HepG2 (cell line): ENCODE measurements around the gene CD109. TPM values are rescaled to one million over a fixed set of nuclear protein-coding genes. Genes with fewer than 3 reads are reported as not detected.
A peak's percentile ranks its signal among the peaks of the same experiment; 100 is the strongest.

Experiments
- ATAC-seq: fragments of 200-7000 bp; cut with Tn5 transposase; 3 replicates; pipeline ENCODE4 v1.9.1; 2020; ENCODE audit warnings: mild to moderate bottlenecking, moderate library complexity
- Bru-seq: library from RNA; stranded (reverse); fragments of 400-500 nt; gene quantifications from one replicate; lab custom pipeline; 2021; lab: Mats Ljungman, UMichigan
- BruChase-seq, 2 experiments: library from RNA; stranded (reverse); fragments of 400-500 nt; gene quantifications; one replicate each; lab custom pipeline; 2021; lab: Mats Ljungman, UMichigan
- BruUV-seq: library from RNA; stranded (reverse); fragments of 400-500 nt; replicated peaks from 2 replicates; lab custom pipeline; 2021; lab: Mats Ljungman, UMichigan
- CTCF ChIA-PET: fragments of 300-600 bp; formaldehyde crosslinking; extraction: SDS; loops from one replicate; lab custom pipeline; 2021; ENCODE audit warnings: low total read pairs, inconsistent platforms, low intra/inter-chr PET ratio; lab: Yijun Ruan, JAX
- POLR2A ChIA-PET: fragments of 350-600 bp; sonication (Branson Sonifier 250); formaldehyde crosslinking; loops from one replicate; lab custom pipeline; 2020; ENCODE audit warnings: antibody characterized with exemption, inconsistent platforms; lab: Yijun Ruan, JAX
- DNase-seq: peaks from one replicate; pipeline ENCODE4 v3.0.0-alpha.2; 2015; ENCODE audit warnings: low spot score
- FAIRE-seq: peaks from 3 replicates; lab custom pipeline; 2011; peaks lifted over from hg19 to GRCh38; lab: Jason Lieb, UNC
- H2AFZ ChIP-seq: one replicate; pipeline ENCODE4 v1.6.1; 2011; ENCODE audit warnings: low read length, inconsistent platforms
- H3K27ac ChIP-seq: fragments of 300-600 bp; 3 replicates; pipeline ENCODE4 v1.8.0; 2011; ENCODE audit warnings: mixed run types, mild to moderate bottlenecking, mixed read lengths, low read length, inconsistent platforms; ENCODE audit not compliant: insufficient read depth; ENCODE audit errors: extremely low read length
- H3K27me3 ChIP-seq, 2 experiments: fragments of 200-600 bp in 1 of 2; 2 replicates in 1 of 2; 3 replicates in 1 of 2; pipeline versions ENCODE4 v1.6.0 to v1.8.0; 2011; ENCODE audit warnings: low read length in 2 of 2, mild to moderate bottlenecking in 2 of 2, moderate library complexity in 2 of 2, inconsistent platforms in 1 of 2; ENCODE audit not compliant: insufficient read depth in 2 of 2, control insufficient read depth in 1 of 2
- H3K36me3 ChIP-seq, 2 experiments: fragments of 200-600 bp in 1 of 2; replicated peaks in 1 of 2; 2 replicates in 1 of 2; 3 replicates in 1 of 2; pipeline versions ENCODE4 v1.5.1 to v1.8.0; 2011; ENCODE audit warnings: low read length in 2 of 2, inconsistent platforms in 1 of 2; ENCODE audit not compliant: insufficient read depth in 2 of 2, control insufficient read depth in 1 of 2
- H3K4me1 ChIP-seq: 2 replicates; pipeline ENCODE4 v1.5.1; 2012; ENCODE audit warnings: low read length, inconsistent platforms; ENCODE audit not compliant: insufficient read depth
- H3K4me2 ChIP-seq: 2 replicates; pipeline ENCODE4 v1.6.0; 2011; ENCODE audit warnings: low read depth, low read length, inconsistent platforms
- H3K4me3 ChIP-seq, 3 experiments: fragments of 200-600 bp in 1 of 3; sonication (generic), shearing (Covaris generic) in 1 of 3; replicated peaks in 1 of 3; 2 replicates each; pipeline ENCODE4 v1.5.1; 2011 to 2016; ENCODE audit warnings: low read length in 3 of 3, inconsistent platforms in 2 of 3, low read depth in 2 of 3, mild to moderate bottlenecking in 2 of 3, control low read depth in 1 of 3, mixed read lengths in 1 of 3; ENCODE audit not compliant: insufficient read depth in 1 of 3
- H3K79me2 ChIP-seq: one replicate; pipeline ENCODE4 v1.6.1; 2011; ENCODE audit warnings: low read length, inconsistent platforms; ENCODE audit not compliant: insufficient read depth
- H3K9ac ChIP-seq: 2 replicates; pipeline ENCODE4 v1.6.0; 2011; ENCODE audit warnings: mild to moderate bottlenecking, low read depth, low read length, inconsistent platforms; ENCODE audit not compliant: insufficient read depth
- H3K9me3 ChIP-seq: 2 replicates; pipeline ENCODE4 v1.5.1; 2012; ENCODE audit warnings: mild to moderate bottlenecking, low read length
- H4K20me1 ChIP-seq: 2 replicates; pipeline ENCODE4 v1.6.0; 2011; ENCODE audit warnings: inconsistent platforms, mild to moderate bottlenecking, low read length, moderate library complexity; ENCODE audit not compliant: insufficient read depth
- CENPT ChIP-seq: sonication (generic); formaldehyde crosslinking; IDR thresholded peaks from 2 replicates; pipeline ENCODE4 v1.8.0; 2022; ENCODE audit warnings: low read depth, mild to moderate bottlenecking, moderate library complexity, missing genetic modification reagents
- FOXM1 ChIP-seq: sonication (generic); formaldehyde crosslinking; IDR thresholded peaks from 2 replicates; pipeline ENCODE4 v1.5.0; 2020; ENCODE audit warnings: missing genetic modification reagents
- GABPB1 ChIP-seq: IDR thresholded peaks from 2 replicates; pipeline ENCODE4 v1.6.1; 2016; ENCODE audit warnings: mild to moderate bottlenecking, missing genetic modification reagents, moderate library complexity, missing compliant biosample characterization
- HDAC2 ChIP-seq: sonication (generic); formaldehyde crosslinking; IDR thresholded peaks from 2 replicates; pipeline ENCODE4 v1.4.0; 2020; ENCODE audit warnings: missing genetic modification reagents
- HDAC6 ChIP-seq: fragments of 200-600 bp; sonication (generic); IDR thresholded peaks from 2 replicates; pipeline ENCODE4 v1.7.0; 2017; ENCODE audit warnings: mild to moderate bottlenecking, antibody characterized with exemption, low read length, low read depth
- HMG20A ChIP-seq: IDR thresholded peaks from 2 replicates; pipeline ENCODE4 v1.6.1; 2016; ENCODE audit warnings: borderline replicate concordance
- HNRNPL ChIP-seq: fragments of 200-400 bp; formaldehyde crosslinking; IDR thresholded peaks from 2 replicates; pipeline ENCODE4 v1.6.1; 2017; ENCODE audit warnings: mild to moderate bottlenecking, low read depth, low read length
- KLF11 ChIP-seq: IDR thresholded peaks from 2 replicates; pipeline ENCODE4 v1.6.1; 2016; ENCODE audit warnings: missing compliant biosample characterization
- SETDB1 ChIP-seq: sonication (generic); formaldehyde crosslinking; IDR thresholded peaks from 2 replicates; pipeline ENCODE4 v1.5.1; 2020; ENCODE audit warnings: missing genetic modification reagents, mild to moderate bottlenecking, borderline replicate concordance
- ZNF225 ChIP-seq: sonication (generic); formaldehyde crosslinking; IDR thresholded peaks from 2 replicates; pipeline ENCODE4 v1.4.0; 2020; ENCODE audit warnings: mild to moderate bottlenecking, missing genetic modification reagents
- ZNF329 ChIP-seq: sonication (generic); formaldehyde crosslinking; IDR thresholded peaks from 2 replicates; pipeline ENCODE4 v1.9.0; 2021; ENCODE audit warnings: low read depth, mild to moderate bottlenecking, missing genetic modification reagents
- ZNF543 ChIP-seq: sonication (generic); formaldehyde crosslinking; IDR thresholded peaks from 2 replicates; pipeline ENCODE4 v1.4.0; 2020; ENCODE audit warnings: mild to moderate bottlenecking, missing genetic modification reagents
- ZNF724P ChIP-seq: sonication (generic); formaldehyde crosslinking; IDR thresholded peaks from 2 replicates; pipeline ENCODE4 v1.8.0; 2022; ENCODE audit warnings: missing genetic modification reagents, borderline replicate concordance
- ZNF883 ChIP-seq: sonication (generic); formaldehyde crosslinking; IDR thresholded peaks from 2 replicates; pipeline ENCODE4 v1.5.1; 2020; ENCODE audit warnings: mild to moderate bottlenecking, missing genetic modification reagents; ENCODE audit errors: not compliant biosample characterization
- WGBS: methylation state at CpG from one replicate; pipeline ENCODE4 v1.1.6; 2017; ENCODE audit warnings: low lambda C conversion rate; 5-methylcytosine and 5-hydroxymethylcytosine counted together
- in situ Hi-C: cut with HindIII; loops from 2 replicates; pipeline ENCODE4 v1.10.0; 2017; ENCODE audit warnings: low pct_unique_long_range_greater_than_20kb; ENCODE audit not compliant: extremely low pct_ligation_motif_present
- intact Hi-C: fragments of 100-400 bp; cut with micrococcal nuclease; formaldehyde crosslinking; loops from one replicate; pipeline ENCODE4 v1.10.0; 2022; ENCODE audit not compliant: unreplicated experiment
- long read RNA-seq, 2 experiments: library from RNA in 1 of 2; library from polyadenylated mRNA in 1 of 2; stranded (forward) in 1 of 2; unstranded in 1 of 2; transcript quantifications; one replicate each; pipeline ENCODE4 v2.0.0, GENCODE V29; 2019 to 2022
- polyA minus RNA-seq, 3 experiments: library from RNA; depleted of rRNA, polyadenylated mRNA; stranded (reverse); fragments of >200 nt; gene quantifications; 2 replicates each; pipeline ENCODE4 v1.2.3, GENCODE V29; 2011; ENCODE audit warnings: low replicate concordance in 1 of 3
- polyA plus RNA-seq, 8 experiments: library from polyadenylated mRNA; depleted of rRNA in 3 of 8; stranded (reverse) in 7 of 8; unstranded in 1 of 8; fragments of >200 nt; fragmentation: Illumina TruSeq in 4 of 8; extraction: Trizol in 4 of 8; gene quantifications; 2 replicates each; pipeline versions ENCODE4 v1.2.1 to v1.2.3, GENCODE V29; 2011 to 2016; ENCODE audit warnings: low read depth in 4 of 8, missing spikeins in 1 of 8, mixed read lengths in 1 of 8; ENCODE audit not compliant: insufficient read depth in 1 of 8
- total RNA-seq, 5 experiments: library from RNA; depleted of rRNA; stranded (reverse); fragments of >200 nt; fragmentation: Illumina TruSeq; extraction: Trizol; gene quantifications; 2 replicates each; pipeline ENCODE4 v1.2.3, GENCODE V29; 2016; ENCODE audit warnings: low read depth in 1 of 5
- TF ChIP-seq, protein P1 (sequence below): sonication (generic); IDR thresholded peaks from 2 replicates; pipeline ENCODE4 v1.6.1; 2016; ENCODE audit warnings: low read depth, borderline replicate concordance
- TF ChIP-seq, protein P2 (sequence below): sonication (generic); formaldehyde crosslinking; IDR thresholded peaks from 2 replicates; pipeline ENCODE4 v1.4.0; 2020; ENCODE audit warnings: missing genetic modification reagents

The CD109 gene
- total RNA-seq (2016; rRNA removed; fragmentation: Illumina TruSeq; extraction: Trizol) (0.52 and 0.93 TPM in 2 replicates), polyA plus RNA-seq (2011; rRNA removed) (1.7 and 2.1 TPM in 2 replicates), polyA minus RNA-seq (2011; rRNA and poly(A)+ RNA removed; ENCODE audit: low replicate concordance) (1.7 and 14.6 TPM in 2 replicates), Bru-seq, nascent RNA (percentile 38 among the genes with signal in this experiment), BruChase-seq, experiment 1, labeled RNA remaining after a 6-hour chase (percentile 44 among the genes with signal in this experiment), BruChase-seq, experiment 2, labeled RNA remaining after a 2-hour chase (percentile 39 among the genes with signal in this experiment)
- 0.10 and 0.18 TPM in 2 replicates for total RNA-seq (2016; cell fraction: cytosol; rRNA removed; fragmentation: Illumina TruSeq; extraction: Trizol; ENCODE audit: low read depth)
- 0.70 and 0.82 TPM in 2 replicates for total RNA-seq (2016; cell fraction: insoluble cytoplasmic fraction; rRNA removed; fragmentation: Illumina TruSeq; extraction: Trizol)
- 0.17 and 0.25 TPM in 2 replicates for total RNA-seq (2016; cell fraction: membrane; rRNA removed; fragmentation: Illumina TruSeq; extraction: Trizol)
- 2.2 and 2.4 TPM in 2 replicates for total RNA-seq (2016; cell fraction: nucleus; rRNA removed; fragmentation: Illumina TruSeq; extraction: Trizol)
- polyA plus RNA-seq (2011; cell fraction: cytosol; rRNA removed), result 0.98 and 1.5 TPM in 2 replicates
- polyA plus RNA-seq (2011; cell fraction: nucleus; rRNA removed), result 0.93 and 1.00 TPM in 2 replicates
- polyA plus RNA-seq (2012), result 1.0 and 1.1 TPM in 2 replicates
- 0.01 and 0.02 TPM in 2 replicates for polyA plus RNA-seq (2016; cell fraction: cytosol; fragmentation: Illumina TruSeq; extraction: Trizol; ENCODE audit: low read depth)
- 0.32 and 0.53 TPM in 2 replicates for polyA plus RNA-seq (2016; cell fraction: insoluble cytoplasmic fraction; fragmentation: Illumina TruSeq; extraction: Trizol; ENCODE audit: low read depth)
- polyA plus RNA-seq (2016; cell fraction: membrane; fragmentation: Illumina TruSeq; extraction: Trizol; ENCODE audit: low read depth), result 0.07 and 0.09 TPM in 2 replicates
- 1.1 and 1.2 TPM in 2 replicates for polyA plus RNA-seq (2016; cell fraction: nucleus; fragmentation: Illumina TruSeq; extraction: Trizol; ENCODE audit: insufficient read depth, low read depth)
- polyA minus RNA-seq (2011; cell fraction: cytosol; rRNA and poly(A)+ RNA removed), result 2.8 and 4.2 TPM in 2 replicates
- polyA minus RNA-seq (2011; cell fraction: nucleus; rRNA and poly(A)+ RNA removed), result 4.1 and 4.4 TPM in 2 replicates
- long read RNA-seq, experiment 1, partial matches to known transcripts, result 0 of 1 reads
- long read RNA-seq, experiment 1, other reads (novel, unspliced or antisense), result 1 of 1 reads
- long read RNA-seq, experiment 2, partial matches to known transcripts, result 3 of 6 reads
- long read RNA-seq, experiment 2, other reads (novel, unspliced or antisense), result 3 of 6 reads

DNA sequence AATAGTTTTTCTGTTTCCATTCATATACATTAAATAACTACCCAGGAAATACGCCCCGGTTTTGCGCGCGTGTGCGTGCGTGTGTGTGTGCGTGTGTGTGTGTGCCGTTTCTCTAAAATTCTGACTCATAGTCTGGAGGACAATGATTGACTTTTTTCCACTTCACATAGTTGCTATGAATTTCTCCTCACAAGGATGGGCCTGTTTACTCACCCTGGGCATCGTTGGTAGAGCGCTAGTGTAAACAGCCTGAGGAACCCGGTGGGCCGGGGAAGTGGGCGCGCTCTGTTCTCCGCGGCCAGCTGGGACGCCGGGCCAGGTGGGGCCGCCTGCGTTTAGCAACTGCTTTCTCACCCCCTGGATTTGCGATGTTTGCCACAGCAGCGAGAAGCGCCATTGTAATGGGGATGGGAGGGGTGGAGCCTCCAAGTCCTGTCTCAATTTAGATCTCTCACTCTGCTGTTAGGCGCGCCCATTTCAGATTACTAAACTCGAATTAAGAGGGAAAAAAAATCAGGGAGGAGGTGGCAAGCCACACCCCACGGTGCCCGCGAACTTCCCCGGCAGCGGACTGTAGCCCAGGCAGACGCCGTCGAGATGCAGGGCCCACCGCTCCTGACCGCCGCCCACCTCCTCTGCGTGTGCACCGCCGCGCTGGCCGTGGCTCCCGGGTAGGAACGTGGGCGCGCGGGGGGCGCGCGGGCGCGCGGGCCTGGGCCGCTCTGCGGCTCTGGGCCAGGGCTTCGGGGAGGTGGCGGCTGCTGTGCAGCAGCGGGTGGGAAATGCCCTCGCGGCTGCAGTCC lies at the start of gene CD109:
Gene CD109 (plus strand): TSS at position 585 of the 803 bp plus-strand sequence. CDS start 13 bp downstream, at position 598.
- Histone ChIP-seq H3K9ac (peak within 1 kb of the TSS; percentile 53), H3K4me2 (peak within 1 kb of the TSS; percentile 89), H3K4me1 (peaks cover 23% of the 10 kb centered on the region), H3K27ac (no peak within 1 kb of the TSS), H4K20me1 (no peaks in the 10 kb centered on the region), H3K79me2 (no peaks in the 10 kb centered on the region), H3K4me3 (peak within 1 kb of the TSS; percentile 67 to 72 (median 70)), H3K9me3 (no peaks in the 10 kb centered on the region), H2AFZ (peak within 1 kb of the TSS; percentile 47), H3K36me3 (no peaks in the 10 kb centered on the region), H3K27me3 (peaks cover 0 to 9% of the 10 kb centered on the region in 2 experiments; a peak in 2 of 5 replicates)
- in situ Hi-C loops (no loop called here), intact Hi-C loops (no loop called here)
- POLR2A ChIA-PET, result interaction anchor here (1.1 to 1.4 kb wide), 2 partner anchors 43 to 176 kb away, joined by 3 to 4 read pairs; no protein-coding TSS in a partner anchor
- FAIRE-seq (no peak), ATAC-seq (peak; percentile 89), DNase-seq (peak; percentile 54)
- no TSS peak for BruUV-seq
- CTCF ChIA-PET, result no interaction called here
- 2% methylated on average over 32 of the region's 61 CpGs for WGBS
- TF ChIP-seq ZNF329 (CRISPR knock-in tag) (no peak), ZNF724P (CRISPR knock-in tag) (no peak), ZNF883 (CRISPR knock-in tag) (no peak), HDAC6 (no peak), HDAC2 (CRISPR knock-in tag) (peak; percentile 24; the same call in 1 of the 2 replicates), KLF11 (CRISPR knock-in tag) (no peak), FOXM1 (CRISPR knock-in tag) (no peak), SETDB1 (CRISPR knock-in tag) (no peak), HNRNPL (peak; percentile 87; the same call in 1 of the 2 replicates), GABPB1 (CRISPR knock-in tag) (peak; percentile 34; the same call in 1 of the 2 replicates), HMG20A (peak; percentile 24; the same call in 1 of the 2 replicates), ZNF543 (CRISPR knock-in tag) (peak; percentile 83; the same call in 1 of the 2 replicates), ZNF225 (CRISPR knock-in tag) (no peak), CENPT (CRISPR knock-in tag) (0 out of 2 replicates have a peak, but pooled peaks have one; percentile 50)
- TF ChIP-seq, protein P1, sequence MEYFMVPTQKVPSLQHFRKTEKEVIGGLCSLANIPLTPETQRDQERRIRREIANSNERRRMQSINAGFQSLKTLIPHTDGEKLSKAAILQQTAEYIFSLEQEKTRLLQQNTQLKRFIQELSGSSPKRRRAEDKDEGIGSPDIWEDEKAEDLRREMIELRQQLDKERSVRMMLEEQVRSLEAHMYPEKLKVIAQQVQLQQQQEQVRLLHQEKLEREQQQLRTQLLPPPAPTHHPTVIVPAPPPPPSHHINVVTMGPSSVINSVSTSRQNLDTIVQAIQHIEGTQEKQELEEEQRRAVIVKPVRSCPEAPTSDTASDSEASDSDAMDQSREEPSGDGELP, result peak; percentile 60; the same call in 1 of the 2 replicates
- TF ChIP-seq, protein P2, sequence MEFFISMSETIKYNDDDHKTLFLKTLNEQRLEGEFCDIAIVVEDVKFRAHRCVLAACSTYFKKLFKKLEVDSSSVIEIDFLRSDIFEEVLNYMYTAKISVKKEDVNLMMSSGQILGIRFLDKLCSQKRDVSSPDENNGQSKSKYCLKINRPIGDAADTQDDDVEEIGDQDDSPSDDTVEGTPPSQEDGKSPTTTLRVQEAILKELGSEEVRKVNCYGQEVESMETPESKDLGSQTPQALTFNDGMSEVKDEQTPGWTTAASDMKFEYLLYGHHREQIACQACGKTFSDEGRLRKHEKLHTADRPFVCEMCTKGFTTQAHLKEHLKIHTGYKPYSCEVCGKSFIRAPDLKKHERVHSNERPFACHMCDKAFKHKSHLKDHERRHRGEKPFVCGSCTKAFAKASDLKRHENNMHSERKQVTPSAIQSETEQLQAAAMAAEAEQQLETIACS, result peak; percentile 71; the same call in 1 of the 2 replicates
